ENCODE data around the gene AADACL3. TPM values are rescaled to one million over a fixed set of nuclear protein-coding genes. Genes with fewer than 3 reads are reported as not detected.

The AADACL3 gene
- total and polyA plus RNA-seq, 4 experiments from 2014 or later = not detected

DNA sequence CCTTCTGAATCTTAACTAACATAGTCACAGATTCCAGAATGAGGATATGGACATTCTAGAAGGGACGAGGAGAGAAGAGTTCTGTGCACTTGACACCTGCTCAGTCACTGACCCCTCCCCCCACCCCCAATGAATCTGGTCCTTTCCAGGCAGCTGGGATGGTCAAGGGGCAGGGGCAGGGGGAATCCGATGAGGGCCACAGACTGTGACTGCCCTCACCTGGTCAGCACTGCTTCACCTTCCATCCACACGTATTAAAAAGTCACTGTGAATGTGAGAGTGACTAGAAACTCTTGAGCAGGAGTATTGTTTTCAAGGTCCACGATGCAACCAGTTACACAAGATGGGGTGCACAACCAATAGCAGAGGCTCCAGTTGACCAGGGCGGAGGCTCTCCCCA lies 48.1 kb downstream of the AADACL3 start:
- Histone ChIP-seq H3K4me3 (ENCODE audit: low read length in 2 of 2) (no peak overlapping the region), H3K27ac (ENCODE audit: low read depth, low read length) (no peak overlapping the region), H3K36me3 (ENCODE audit: insufficient read depth, low read length) (no peaks in the 10 kb centered on the region), H3K4me1 (ENCODE audit: insufficient read depth, low read length) (no peaks in the 10 kb centered on the region), H3K9me3 (ENCODE audit: control insufficient read depth in 1 of 2, low read length in 2 of 2) (no peaks in the 10 kb centered on the region), H3K27me3 (ENCODE audit: insufficient read depth, low read length) (no peaks in the 10 kb centered on the region)
- Mint-ChIP-seq H3K27ac (no peak overlapping the region), H3K4me1 (no peaks in the 10 kb centered on the region), H3K27me3 (peaks cover 16 to 26% of the 10 kb centered on the region in 2 donors), H3K36me3 (no peaks in the 10 kb centered on the region), H3K4me3 (no peak overlapping the region), H3K9me3 (peaks cover 0 to 2% (median 0%) of the 10 kb centered on the region in 8 donors)
- intact Hi-C loops (cut with micrococcal nuclease) = no loop called here
- DNase-seq = no peak
- ChIA-PET POLR2A (ENCODE audit: partially characterized antibody) (no interaction called here), CTCF (ENCODE audit: partially characterized antibody) (no interaction called here)

DNA sequence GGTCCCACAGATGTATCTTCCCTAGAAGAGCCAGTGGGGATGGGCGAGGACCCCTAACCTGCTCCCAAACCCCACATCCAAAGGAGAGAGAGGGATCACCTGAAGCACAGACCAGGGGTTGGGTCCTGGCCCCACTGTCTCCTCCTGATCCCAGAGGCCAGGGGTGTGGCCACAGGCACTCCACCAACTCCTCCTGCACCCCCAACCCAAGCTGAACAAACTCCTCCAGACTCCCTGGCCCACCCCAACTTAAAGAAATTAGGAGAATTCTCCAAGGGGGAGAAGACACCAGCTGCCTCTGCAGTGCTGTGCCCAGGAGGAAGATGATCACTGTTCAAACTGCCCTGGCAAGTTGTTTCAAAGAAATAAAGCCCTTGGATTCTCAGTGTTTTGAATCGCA lies 53.1 kb downstream of the AADACL3 start:
- no peaks in the 10 kb centered on the region for H3K4me1 ChIP-seq (ENCODE audit: insufficient read depth, low read length)
- H3K36me3 ChIP-seq (ENCODE audit: insufficient read depth, low read length) = no peaks in the 10 kb centered on the region
- ChIA-PET POLR2A (ENCODE audit: partially characterized antibody) (no interaction called here), CTCF (ENCODE audit: partially characterized antibody) (no interaction called here)
- peaks cover 21 to 43% of the 10 kb centered on the region in 2 donors for H3K27me3 Mint-ChIP-seq
- H3K4me3 Mint-ChIP-seq = no peak overlapping the region
- no peaks in the 10 kb centered on the region for H3K27me3 ChIP-seq (ENCODE audit: insufficient read depth, low read length)
- intact Hi-C loops (cut with micrococcal nuclease) = no loop called here
- no peak for DNase-seq
- no peak overlapping the region for H3K27ac Mint-ChIP-seq
- H3K4me3 ChIP-seq (ENCODE audit: low read length in 2 of 2) = no peak overlapping the region
- H3K4me1 Mint-ChIP-seq = no peaks in the 10 kb centered on the region
- no peak overlapping the region for H3K27ac ChIP-seq (ENCODE audit: low read depth, low read length)
- no peaks in the 10 kb centered on the region for H3K36me3 Mint-ChIP-seq
- H3K9me3 Mint-ChIP-seq = no peaks in the 10 kb centered on the region
- H3K9me3 ChIP-seq (ENCODE audit: control insufficient read depth in 1 of 2, low read length in 2 of 2) = no peaks in the 10 kb centered on the region

DNA sequence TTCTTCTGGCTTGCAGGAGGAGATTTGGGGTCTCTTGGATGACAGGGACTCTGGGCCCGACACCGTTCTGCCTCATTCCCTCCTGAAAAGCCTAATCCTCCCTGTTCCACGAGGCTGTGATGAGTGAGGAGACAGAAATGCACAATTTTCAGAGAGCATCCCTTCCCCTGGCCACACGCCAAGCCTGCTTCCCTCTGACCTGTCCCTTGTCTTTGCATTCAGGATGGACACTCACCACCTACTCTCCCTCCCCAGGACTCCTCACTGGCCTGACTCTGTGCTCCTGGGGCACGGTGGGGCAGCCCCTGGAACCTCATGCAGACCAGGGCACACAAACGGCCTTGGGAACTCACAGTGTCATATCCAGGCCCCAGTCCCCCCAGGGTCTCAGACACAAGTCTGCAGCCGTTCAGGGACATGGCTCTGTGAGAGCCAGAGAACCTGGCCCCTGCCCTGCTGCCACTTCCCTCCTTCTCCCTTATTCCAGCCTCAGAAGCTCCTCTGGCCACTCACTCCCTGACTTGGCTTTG lies 54.1 kb downstream of the AADACL3 start:
- H3K9me3 Mint-ChIP-seq = no peaks in the 10 kb centered on the region
- Histone ChIP-seq H3K27ac (ENCODE audit: low read depth, low read length) (no peak overlapping the region), H3K27me3 (ENCODE audit: insufficient read depth, low read length) (no peaks in the 10 kb centered on the region), H3K36me3 (ENCODE audit: insufficient read depth, low read length) (no peaks in the 10 kb centered on the region), H3K4me3 (ENCODE audit: low read length in 2 of 2) (no peak overlapping the region), H3K4me1 (ENCODE audit: insufficient read depth, low read length) (no peaks in the 10 kb centered on the region), H3K9me3 (ENCODE audit: control insufficient read depth in 1 of 2, low read length in 2 of 2) (no peaks in the 10 kb centered on the region)
- no peak overlapping the region for H3K4me3 Mint-ChIP-seq
- DNase-seq = no peak
- ChIA-PET POLR2A (ENCODE audit: partially characterized antibody) (no interaction called here), CTCF (ENCODE audit: partially characterized antibody) (no interaction called here)
- no peak overlapping the region for H3K27ac Mint-ChIP-seq
- H3K4me1 Mint-ChIP-seq = no peaks in the 10 kb centered on the region
- H3K27me3 Mint-ChIP-seq = peaks cover 21 to 53% of the 10 kb centered on the region in 2 donors
- intact Hi-C loops (cut with micrococcal nuclease) = no loop called here
- H3K36me3 Mint-ChIP-seq = no peaks in the 10 kb centered on the region

GRCh38 chr1:12770620-12771019 lies 54.7 kb downstream of the AADACL3 start:
- Mint-ChIP-seq H3K27ac (no peak overlapping the region), H3K36me3 (no peaks in the 10 kb centered on the region), H3K4me1 (no peaks in the 10 kb centered on the region), H3K27me3 (peaks cover 20 to 55% of the 10 kb centered on the region in 2 donors), H3K4me3 (no peak overlapping the region), H3K9me3 (no peaks in the 10 kb centered on the region)
- DNase-seq = no peak
- H3K4me3 ChIP-seq (ENCODE audit: low read length in 2 of 2) = no peak overlapping the region
- H3K27ac ChIP-seq (ENCODE audit: low read depth, low read length) = no peak overlapping the region
- POLR2A ChIA-PET (ENCODE audit: partially characterized antibody) = no interaction called here
- no peaks in the 10 kb centered on the region for H3K27me3 ChIP-seq (ENCODE audit: insufficient read depth, low read length)
- H3K4me1 ChIP-seq (ENCODE audit: insufficient read depth, low read length) = no peaks in the 10 kb centered on the region
- no peaks in the 10 kb centered on the region for H3K9me3 ChIP-seq (ENCODE audit: control insufficient read depth in 1 of 2, low read length in 2 of 2)
- H3K36me3 ChIP-seq (ENCODE audit: insufficient read depth, low read length) = no peaks in the 10 kb centered on the region
- CTCF ChIA-PET (ENCODE audit: partially characterized antibody) = no interaction called here
- intact Hi-C loops (cut with micrococcal nuclease) = no loop called here

DNA sequence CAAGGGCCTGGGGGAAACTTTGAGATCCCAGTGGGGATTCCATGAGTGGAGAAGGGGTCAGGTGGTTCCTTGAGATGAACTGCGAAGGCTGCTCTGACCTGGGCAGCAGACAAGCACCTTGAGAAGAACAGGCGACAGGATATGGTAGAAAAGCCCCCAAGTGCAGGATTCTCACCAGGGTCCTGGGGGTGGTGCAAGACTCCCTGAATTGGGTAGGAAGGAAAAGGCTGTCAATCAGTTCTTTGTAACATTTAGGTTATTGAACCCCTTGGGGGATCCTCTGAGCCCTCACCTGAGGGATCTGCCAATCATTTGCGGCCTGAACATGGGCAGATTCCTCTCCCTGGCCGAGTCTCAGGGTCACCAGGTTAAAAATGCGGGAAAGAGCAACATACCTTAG lies 55.3 kb downstream of the AADACL3 start:
- Mint-ChIP-seq H3K9me3 (no peaks in the 10 kb centered on the region), H3K36me3 (no peaks in the 10 kb centered on the region), H3K27me3 (peaks cover 20 to 55% of the 10 kb centered on the region in 2 donors), H3K27ac (no peak overlapping the region), H3K4me3 (no peak overlapping the region), H3K4me1 (no peaks in the 10 kb centered on the region)
- H3K9me3 ChIP-seq (ENCODE audit: control insufficient read depth in 1 of 2, low read length in 2 of 2) = no peaks in the 10 kb centered on the region
- DNase-seq = no peak
- H3K36me3 ChIP-seq (ENCODE audit: insufficient read depth, low read length) = no peaks in the 10 kb centered on the region
- POLR2A ChIA-PET (ENCODE audit: partially characterized antibody) = no interaction called here
- no peak overlapping the region for H3K27ac ChIP-seq (ENCODE audit: low read depth, low read length)
- intact Hi-C loops (cut with micrococcal nuclease) = no loop called here
- no peaks in the 10 kb centered on the region for H3K4me1 ChIP-seq (ENCODE audit: insufficient read depth, low read length)
- CTCF ChIA-PET (ENCODE audit: partially characterized antibody) = no interaction called here
- no peak overlapping the region for H3K4me3 ChIP-seq (ENCODE audit: low read length in 2 of 2)
- H3K27me3 ChIP-seq (ENCODE audit: insufficient read depth, low read length) = no peaks in the 10 kb centered on the region

DNA sequence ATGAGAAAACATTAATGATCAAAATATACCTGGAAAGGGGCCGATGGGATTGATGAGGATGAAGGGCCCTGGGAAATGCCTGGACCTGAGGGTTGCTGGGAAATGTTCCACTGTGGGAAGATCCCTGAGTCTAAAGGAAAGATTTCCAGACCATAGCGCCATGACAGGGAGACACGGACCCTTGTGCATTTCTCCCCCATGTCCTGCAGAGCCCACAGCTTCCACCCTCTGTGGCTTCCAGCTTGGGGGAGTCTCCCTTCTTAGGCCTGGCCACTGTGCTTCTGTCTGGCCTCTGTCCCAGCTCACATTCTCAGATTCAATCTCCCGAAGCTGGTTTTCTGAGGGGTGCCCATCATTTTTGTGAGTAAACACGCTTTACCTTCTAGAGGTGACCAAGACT lies 56.6 kb downstream of the AADACL3 start:
- Histone ChIP-seq H3K36me3 (ENCODE audit: insufficient read depth, low read length) (no peaks in the 10 kb centered on the region), H3K27me3 (ENCODE audit: insufficient read depth, low read length) (no peaks in the 10 kb centered on the region), H3K27ac (ENCODE audit: low read depth, low read length) (no peak overlapping the region), H3K4me3 (ENCODE audit: low read length in 2 of 2) (no peak overlapping the region), H3K4me1 (ENCODE audit: insufficient read depth, low read length) (no peaks in the 10 kb centered on the region), H3K9me3 (ENCODE audit: control insufficient read depth in 1 of 2, low read length in 2 of 2) (no peaks in the 10 kb centered on the region)
- ChIA-PET POLR2A (ENCODE audit: partially characterized antibody) (no interaction called here), CTCF (ENCODE audit: partially characterized antibody) (no interaction called here)
- Mint-ChIP-seq H3K4me1 (no peaks in the 10 kb centered on the region), H3K4me3 (no peak overlapping the region), H3K36me3 (no peaks in the 10 kb centered on the region), H3K9me3 (no peaks in the 10 kb centered on the region), H3K27ac (no peak overlapping the region), H3K27me3 (peaks cover 18 to 52% of the 10 kb centered on the region in 2 donors)
- intact Hi-C loops (cut with micrococcal nuclease) = no loop called here
- DNase-seq = no peak

DNA sequence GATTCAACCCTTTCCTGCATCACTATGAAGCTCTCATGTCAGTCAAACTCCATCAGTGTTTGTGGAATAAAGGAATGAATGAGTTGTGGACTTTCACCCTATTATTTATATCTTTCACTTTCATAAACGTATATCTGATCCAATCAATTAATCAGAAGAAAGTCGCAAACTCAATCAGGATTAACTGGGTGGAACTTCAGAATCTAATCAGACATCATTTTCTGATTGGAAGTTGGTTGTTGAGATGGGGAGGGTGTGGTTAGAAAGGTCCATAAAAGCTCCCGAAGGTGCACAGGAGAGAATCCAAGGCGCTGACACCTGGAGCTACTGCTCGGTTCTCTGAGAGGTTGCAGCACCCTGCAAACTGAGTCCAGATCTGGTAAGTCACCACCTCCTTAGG lies 57.5 kb downstream of the AADACL3 start, which contains the start of gene PRAMEF12:
PRAMEF12 (plus strand) TSS at position 301 of the 400 bp plus-strand sequence. CDS start 1,130 bp downstream, outside the sequence.
- Mint-ChIP-seq H3K9me3 (no peaks in the 10 kb centered on the region), H3K4me3 (no peak within 1 kb of the TSS), H3K4me1 (no peaks in the 10 kb centered on the region), H3K36me3 (no peaks in the 10 kb centered on the region), H3K27me3 (peaks cover 20 to 50% of the 10 kb centered on the region in 2 donors), H3K27ac (no peak within 1 kb of the TSS)
- H3K4me3 ChIP-seq (ENCODE audit: low read length in 2 of 2) = no peak within 1 kb of the TSS
- no peaks in the 10 kb centered on the region for H3K4me1 ChIP-seq (ENCODE audit: insufficient read depth, low read length)
- CTCF ChIA-PET (ENCODE audit: partially characterized antibody) = no interaction called here
- intact Hi-C loops (cut with micrococcal nuclease) = no loop called here
- no peaks in the 10 kb centered on the region for H3K36me3 ChIP-seq (ENCODE audit: insufficient read depth, low read length)
- H3K27ac ChIP-seq (ENCODE audit: low read depth, low read length) = no peak within 1 kb of the TSS
- H3K27me3 ChIP-seq (ENCODE audit: insufficient read depth, low read length) = no peaks in the 10 kb centered on the region
- POLR2A ChIA-PET (ENCODE audit: partially characterized antibody) = no interaction called here
- H3K9me3 ChIP-seq (ENCODE audit: control insufficient read depth in 1 of 2, low read length in 2 of 2) = no peaks in the 10 kb centered on the region
- no peak for DNase-seq

GRCh38 chr1:12774801-12775345 lies 59.0 kb downstream of the AADACL3 start:
- Histone ChIP-seq H3K36me3 (ENCODE audit: insufficient read depth, low read length) (no peaks in the 10 kb centered on the region), H3K27ac (ENCODE audit: low read depth, low read length) (no peak overlapping the region), H3K4me1 (ENCODE audit: insufficient read depth, low read length) (no peaks in the 10 kb centered on the region), H3K4me3 (ENCODE audit: low read length in 2 of 2) (no peak overlapping the region), H3K9me3 (ENCODE audit: control insufficient read depth in 1 of 2, low read length in 2 of 2) (no peaks in the 10 kb centered on the region), H3K27me3 (ENCODE audit: insufficient read depth, low read length) (no peaks in the 10 kb centered on the region)
- H3K4me3 Mint-ChIP-seq = no peak overlapping the region
- H3K9me3 Mint-ChIP-seq = no peaks in the 10 kb centered on the region
- ChIA-PET CTCF (ENCODE audit: partially characterized antibody) (interaction anchor here (1.1 kb wide), 1 partner anchor 9 kb away, joined by 3 read pairs; no protein-coding TSS in a partner anchor), POLR2A (ENCODE audit: partially characterized antibody) (no interaction called here)
- no peaks in the 10 kb centered on the region for H3K4me1 Mint-ChIP-seq
- H3K36me3 Mint-ChIP-seq = no peaks in the 10 kb centered on the region
- intact Hi-C loops (cut with micrococcal nuclease) = no loop called here
- H3K27ac Mint-ChIP-seq = no peak overlapping the region
- no peak for DNase-seq
- H3K27me3 Mint-ChIP-seq = peaks cover 18 to 49% of the 10 kb centered on the region in 2 donors

Data from CD4-positive, alpha-beta memory T cell (primary cell).